Endothelial cell (in vitro differentiated cells): ENCODE results near the gene MYPN. TPM values are rescaled to one million over a fixed set of nuclear protein-coding genes. Genes with fewer than 3 reads are reported as not detected.

Experiments
- DNase-seq: peaks from one replicate; pipeline ENCODE4 v3.0.0; 2021; ENCODE audit warnings: low spot score
- H3K27ac Mint-ChIP-seq: one replicate; pipeline ENCODE4 v1.8.0; 2021; ENCODE audit warnings: mixed read lengths, inconsistent platforms; ENCODE audit not compliant: unreplicated experiment
- H3K27me3 Mint-ChIP-seq: one replicate; pipeline ENCODE4 v1.8.0; 2021; ENCODE audit warnings: mild to moderate bottlenecking, moderate library complexity, mixed read lengths, inconsistent platforms; ENCODE audit not compliant: unreplicated experiment
- H3K36me3 Mint-ChIP-seq: one replicate; pipeline ENCODE4 v1.8.0; 2021; ENCODE audit warnings: mild to moderate bottlenecking, low read depth, mixed read lengths, inconsistent platforms; ENCODE audit not compliant: unreplicated experiment
- H3K4me1 Mint-ChIP-seq: one replicate; pipeline ENCODE4 v1.8.0; 2021; ENCODE audit warnings: mild to moderate bottlenecking, mixed read lengths, inconsistent platforms; ENCODE audit not compliant: unreplicated experiment
- H3K4me3 Mint-ChIP-seq: one replicate; pipeline ENCODE4 v1.8.0; 2021; ENCODE audit warnings: mild to moderate bottlenecking, mixed read lengths, inconsistent platforms; ENCODE audit not compliant: unreplicated experiment
- H3K9me3 Mint-ChIP-seq: one replicate; pipeline ENCODE4 v1.8.0; 2021; ENCODE audit warnings: mixed read lengths, inconsistent platforms; ENCODE audit not compliant: unreplicated experiment
- CTCF ChIP-seq: fragments of 200-600 bp; sonication (generic); IDR thresholded peaks from one replicate; pipeline ENCODE4 v1.5.0; 2021; ENCODE audit warnings: antibody characterized with exemption; ENCODE audit not compliant: unreplicated experiment
- total RNA-seq: library from RNA; stranded (reverse); fragmentation: NEBNext Ultra II Directional; extraction: Animal tissue kit (Norgen Biotek cat#: 25700); gene quantifications from one replicate; pipeline ENCODE4 v1.2.1, GENCODE V29; 2021; ENCODE audit not compliant: unreplicated experiment

The MYPN gene
- total RNA-seq, 1 donor from 2014 or later = not detected

GRCh38 chr10:68249297-68249696 lies 140.0 kb downstream of the MYPN start:
- H3K9me3 Mint-ChIP-seq = no peaks in the 10 kb centered on the region
- H3K4me1 Mint-ChIP-seq = no peaks in the 10 kb centered on the region
- no peak for DNase-seq
- H3K27me3 Mint-ChIP-seq = no peaks in the 10 kb centered on the region
- H3K36me3 Mint-ChIP-seq = no peaks in the 10 kb centered on the region
- no peak for TF ChIP-seq CTCF
- no peak overlapping the region for H3K4me3 Mint-ChIP-seq
- H3K27ac Mint-ChIP-seq = no peak overlapping the region

GRCh38 chr10:68251151-68251550 lies 141.9 kb downstream of the MYPN start:
- no peaks in the 10 kb centered on the region for H3K4me1 Mint-ChIP-seq
- H3K27ac Mint-ChIP-seq = no peak overlapping the region
- H3K4me3 Mint-ChIP-seq = no peak overlapping the region
- no peaks in the 10 kb centered on the region for H3K36me3 Mint-ChIP-seq
- H3K27me3 Mint-ChIP-seq = no peaks in the 10 kb centered on the region
- H3K9me3 Mint-ChIP-seq = no peaks in the 10 kb centered on the region
- TF ChIP-seq CTCF = no peak
- DNase-seq = no peak

- no peak for TF ChIP-seq CTCF
- Mint-ChIP-seq H3K4me3 (no peak overlapping the region), H3K9me3 (no peaks in the 10 kb centered on the region), H3K27ac (no peak overlapping the region), H3K27me3 (no peaks in the 10 kb centered on the region), H3K36me3 (no peaks in the 10 kb centered on the region), H3K4me1 (no peaks in the 10 kb centered on the region)
- DNase-seq = no peak
Measured at GRCh38 chr10:68251625-68252495, 142.6 kb downstream of the MYPN start.

- TF ChIP-seq CTCF = no peak
- Mint-ChIP-seq H3K27me3 (no peaks in the 10 kb centered on the region), H3K4me1 (no peaks in the 10 kb centered on the region), H3K4me3 (no peak overlapping the region), H3K9me3 (no peaks in the 10 kb centered on the region), H3K27ac (no peak overlapping the region), H3K36me3 (no peaks in the 10 kb centered on the region)
- DNase-seq = no peak
Measured at GRCh38 chr10:68253346-68253745, 144.1 kb downstream of the MYPN start.

GRCh38 chr10:68261132-68261856 lies 152.0 kb downstream of the MYPN start:
- no peak for DNase-seq
- Mint-ChIP-seq H3K27ac (no peak overlapping the region), H3K9me3 (peaks cover 5% of the 10 kb centered on the region), H3K4me3 (no peak overlapping the region), H3K27me3 (no peaks in the 10 kb centered on the region), H3K4me1 (no peaks in the 10 kb centered on the region), H3K36me3 (no peaks in the 10 kb centered on the region)
- no peak for TF ChIP-seq CTCF
